ENCODE data around the gene SRPK2.

The SRPK2 gene

DNA sequence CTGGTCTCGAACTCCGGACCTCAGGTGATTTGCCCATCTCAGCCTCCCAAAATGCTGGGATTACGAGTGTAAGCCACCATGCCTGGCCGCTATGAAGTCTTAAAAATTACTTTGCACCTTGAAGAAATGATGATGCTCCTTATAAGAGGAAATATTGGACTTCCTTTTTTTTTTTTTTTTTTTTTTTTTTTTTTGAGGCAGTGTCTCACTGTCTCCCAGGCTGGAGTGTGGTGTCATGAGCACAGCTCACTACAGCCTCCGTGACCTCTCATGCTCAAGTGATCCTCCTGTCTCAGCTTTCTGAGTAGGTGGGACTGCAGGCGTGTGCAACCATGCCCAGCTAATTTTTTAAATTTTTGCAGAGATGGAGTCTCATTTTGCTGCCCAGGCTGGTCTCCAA is 309.4 kb downstream of the SRPK2 start:
- Histone ChIP-seq H3K36me3 (ENCODE audit: insufficient read depth, low read length) (peaks cover 93% of the 10 kb centered on the region), H3K27ac (no peak overlapping the region), H3K4me3 (no peak overlapping the region), H3K9ac (ENCODE audit: insufficient read length) (no peak overlapping the region), H3K9me3 (ENCODE audit: low read depth, low read length) (no peaks in the 10 kb centered on the region)
- TF ChIP-seq POLR2AphosphoS5 (IDR thresholded peaks at IDR 0.05; ENCODE audit: borderline replicate concordance, low read depth, low read length): no peak
- TF ChIP-seq EZH2 (IDR thresholded peaks at IDR 0.05): no peak
- no peak for TF ChIP-seq FOXP2 (optimal IDR thresholded peaks at IDR 0.05; ENCODE audit: control extremely low read depth, extremely low read length, insufficient read depth)
- no peak for DNase-seq (ENCODE audit: low read depth, low spot score)

DNA sequence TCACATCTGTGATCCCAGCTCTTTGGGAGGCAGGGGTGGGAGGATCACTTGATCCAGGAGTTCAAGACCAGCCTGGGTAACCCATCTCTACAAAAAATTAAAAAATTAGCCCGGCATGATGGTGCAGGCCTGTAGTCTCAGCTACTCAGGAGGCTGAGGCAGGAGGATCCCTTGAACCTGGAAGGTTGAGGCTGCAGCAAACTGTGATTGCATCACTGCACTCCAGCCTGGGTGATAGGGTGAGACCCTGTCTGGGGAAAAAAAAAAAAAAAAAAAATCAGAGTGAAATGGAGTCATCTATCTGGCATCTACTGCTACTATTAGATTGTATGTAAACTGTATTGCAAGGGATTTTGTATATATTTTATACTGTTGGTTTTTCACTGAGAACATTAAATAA is 315.6 kb downstream of the SRPK2 start:
- Histone ChIP-seq H3K36me3 (ENCODE audit: insufficient read depth, low read length) (peaks cover 89% of the 10 kb centered on the region), H3K9ac (ENCODE audit: insufficient read length) (no peak overlapping the region), H3K27ac (0 out of 2 replicates have a peak overlapping the region, but pooled peaks have one; percentile 13), H3K4me3 (no peak overlapping the region), H3K9me3 (ENCODE audit: low read depth, low read length) (no peaks in the 10 kb centered on the region)
- TF ChIP-seq POLR2AphosphoS5 (IDR thresholded peaks at IDR 0.05; ENCODE audit: borderline replicate concordance, low read depth, low read length): no peak
- TF ChIP-seq FOXP2 (optimal IDR thresholded peaks at IDR 0.05; ENCODE audit: control extremely low read depth, extremely low read length, insufficient read depth): no peak
- no peak for TF ChIP-seq EZH2 (IDR thresholded peaks at IDR 0.05)
- DNase-seq (ENCODE audit: low read depth, low spot score): no peak

DNA sequence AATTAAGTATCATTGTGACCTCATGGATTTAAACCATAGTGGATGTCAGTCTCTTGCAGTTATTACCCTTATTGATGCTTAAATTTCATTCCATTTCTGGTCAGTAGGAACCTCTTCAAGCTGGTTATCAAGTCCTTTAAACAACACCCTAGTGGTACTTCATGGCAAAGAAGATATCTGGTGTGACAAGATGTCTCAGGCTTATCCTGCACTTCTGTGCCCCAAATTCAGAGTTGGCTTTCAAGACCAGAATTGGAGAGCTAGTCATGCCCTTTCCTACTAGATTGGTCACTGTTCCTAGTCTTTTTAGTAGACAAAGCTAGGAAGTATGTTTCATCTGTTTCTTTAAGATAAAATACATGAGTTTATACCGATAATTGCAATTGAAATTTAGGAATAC is 319.8 kb downstream of the SRPK2 start:
- Histone ChIP-seq H3K9me3 (ENCODE audit: low read depth, low read length) (no peaks in the 10 kb centered on the region), H3K9ac (ENCODE audit: insufficient read length) (no peak overlapping the region), H3K4me3 (no peak overlapping the region), H3K27ac (no peak overlapping the region), H3K36me3 (ENCODE audit: insufficient read depth, low read length) (peaks cover 80% of the 10 kb centered on the region)
- TF ChIP-seq POLR2AphosphoS5 (IDR thresholded peaks at IDR 0.05; ENCODE audit: borderline replicate concordance, low read depth, low read length) (no peak), FOXP2 (optimal IDR thresholded peaks at IDR 0.05; ENCODE audit: control extremely low read depth, extremely low read length, insufficient read depth) (no peak), EZH2 (IDR thresholded peaks at IDR 0.05) (no peak)
- DNase-seq (ENCODE audit: low read depth, low spot score): no peak

DNA sequence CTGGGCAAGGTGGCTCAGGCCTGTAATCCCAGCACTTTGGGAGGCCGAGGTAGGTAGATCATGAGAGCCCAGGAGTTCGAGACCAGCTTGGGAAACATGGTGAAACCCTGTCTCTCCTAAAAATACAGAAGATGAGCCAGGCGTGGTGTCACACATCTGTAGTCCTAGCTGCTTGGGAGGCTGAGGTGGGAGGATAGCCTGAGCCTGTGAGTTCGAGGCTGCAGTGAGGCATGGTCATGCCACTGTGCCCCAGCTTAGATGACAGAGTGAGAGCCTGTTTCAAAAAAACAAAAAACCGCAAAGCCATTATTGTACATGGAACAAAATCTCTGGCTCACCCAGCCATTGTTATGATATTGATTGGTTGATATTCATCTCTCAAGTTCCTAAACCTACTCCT is 321.0 kb downstream of the SRPK2 start:
- Histone ChIP-seq H3K9ac (ENCODE audit: insufficient read length) (no peak overlapping the region), H3K4me3 (no peak overlapping the region), H3K27ac (no peak overlapping the region), H3K9me3 (ENCODE audit: low read depth, low read length) (no peaks in the 10 kb centered on the region), H3K36me3 (ENCODE audit: insufficient read depth, low read length) (peaks cover 79% of the 10 kb centered on the region)
- TF ChIP-seq EZH2 (IDR thresholded peaks at IDR 0.05) (no peak), POLR2AphosphoS5 (IDR thresholded peaks at IDR 0.05; ENCODE audit: borderline replicate concordance, low read depth, low read length) (no peak), FOXP2 (optimal IDR thresholded peaks at IDR 0.05; ENCODE audit: control extremely low read depth, extremely low read length, insufficient read depth) (no peak)
- no peak for DNase-seq (ENCODE audit: low read depth, low spot score)

All from SK-N-MC (cell line).